ENCODE measurements around the gene SUCO. TPM values are rescaled to one million over a fixed set of nuclear protein-coding genes. Genes with fewer than 3 reads are reported as not detected.

SUCO gene
- total and polyA plus RNA-seq, 2 of the 13 experiments (the other 11 are each of a cell fraction or from before 2014, with no cell fraction given), result 12.6 to 25.5 TPM

DNA sequence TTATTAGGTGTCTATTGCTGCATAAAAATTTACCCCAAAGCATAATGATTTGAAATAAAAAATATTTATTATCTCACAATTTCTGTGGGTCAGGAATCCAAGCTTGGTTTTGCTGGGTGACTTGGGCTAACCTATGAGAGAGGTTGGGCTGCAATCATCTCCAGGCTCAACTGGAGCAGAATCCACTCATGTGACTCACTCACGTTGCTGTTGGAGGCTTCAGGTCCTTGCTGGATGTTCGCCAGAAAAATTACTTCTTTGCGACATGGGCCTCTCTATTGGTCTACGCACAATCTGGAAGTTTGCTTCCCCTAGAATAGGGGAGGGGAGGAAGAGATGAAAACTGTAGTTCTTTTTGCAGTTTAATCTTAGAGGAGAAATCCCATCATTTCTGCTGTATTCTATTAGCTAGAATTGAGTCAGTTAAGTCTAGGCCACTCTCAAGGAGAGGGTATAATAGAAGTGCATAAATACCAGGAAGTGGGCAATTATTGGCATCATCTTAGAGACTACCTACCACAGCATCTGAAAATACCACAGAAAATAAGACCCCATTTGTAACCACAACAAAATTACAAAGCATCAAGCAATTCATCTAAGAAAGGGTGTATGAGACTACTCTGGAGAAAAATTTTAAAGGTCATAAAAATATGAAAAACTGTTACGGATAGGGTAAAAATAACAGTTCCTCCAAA, 120.2 kb downstream of the SUCO start (continued):
- TF ChIP-seq FOXK1 (CRISPR knock-in tag; IDR thresholded peaks at IDR 0.05; ENCODE audit: borderline replicate concordance, low read depth) (no peak), HNRNPL (IDR thresholded peaks at IDR 0.05; ENCODE audit: low read depth, low read length) (no peak), ZNF510 (CRISPR knock-in tag; IDR thresholded peaks at IDR 0.05; ENCODE audit: low read depth) (no peak), ZNF788 (CRISPR knock-in tag; IDR thresholded peaks at IDR 0.05; ENCODE audit: borderline replicate concordance) (no peak), ZNF552 (CRISPR knock-in tag; IDR thresholded peaks at IDR 0.05; ENCODE audit: borderline replicate concordance) (no peak), WIZ (CRISPR knock-in tag; IDR thresholded peaks at IDR 0.05) (no peak), ZNF333 (CRISPR knock-in tag; IDR thresholded peaks at IDR 0.05; ENCODE audit: borderline replicate concordance) (no peak), ZNF44 (CRISPR knock-in tag; IDR thresholded peaks at IDR 0.05) (no peak), ZKSCAN5 (CRISPR knock-in tag; IDR thresholded peaks at IDR 0.05) (no peak), BRD4 (CRISPR knock-in tag; IDR thresholded peaks at IDR 0.05) (no peak), XBP1 (CRISPR knock-in tag; IDR thresholded peaks at IDR 0.05) (no peak)
- TF ChIP-seq, protein P1, sequence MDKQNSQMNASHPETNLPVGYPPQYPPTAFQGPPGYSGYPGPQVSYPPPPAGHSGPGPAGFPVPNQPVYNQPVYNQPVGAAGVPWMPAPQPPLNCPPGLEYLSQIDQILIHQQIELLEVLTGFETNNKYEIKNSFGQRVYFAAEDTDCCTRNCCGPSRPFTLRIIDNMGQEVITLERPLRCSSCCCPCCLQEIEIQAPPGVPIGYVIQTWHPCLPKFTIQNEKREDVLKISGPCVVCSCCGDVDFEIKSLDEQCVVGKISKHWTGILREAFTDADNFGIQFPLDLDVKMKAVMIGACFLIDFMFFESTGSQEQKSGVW (CRISPR knock-in tag; IDR thresholded peaks at IDR 0.05; ENCODE audit: borderline replicate concordance), result no peak
- TF ChIP-seq, protein P2, sequence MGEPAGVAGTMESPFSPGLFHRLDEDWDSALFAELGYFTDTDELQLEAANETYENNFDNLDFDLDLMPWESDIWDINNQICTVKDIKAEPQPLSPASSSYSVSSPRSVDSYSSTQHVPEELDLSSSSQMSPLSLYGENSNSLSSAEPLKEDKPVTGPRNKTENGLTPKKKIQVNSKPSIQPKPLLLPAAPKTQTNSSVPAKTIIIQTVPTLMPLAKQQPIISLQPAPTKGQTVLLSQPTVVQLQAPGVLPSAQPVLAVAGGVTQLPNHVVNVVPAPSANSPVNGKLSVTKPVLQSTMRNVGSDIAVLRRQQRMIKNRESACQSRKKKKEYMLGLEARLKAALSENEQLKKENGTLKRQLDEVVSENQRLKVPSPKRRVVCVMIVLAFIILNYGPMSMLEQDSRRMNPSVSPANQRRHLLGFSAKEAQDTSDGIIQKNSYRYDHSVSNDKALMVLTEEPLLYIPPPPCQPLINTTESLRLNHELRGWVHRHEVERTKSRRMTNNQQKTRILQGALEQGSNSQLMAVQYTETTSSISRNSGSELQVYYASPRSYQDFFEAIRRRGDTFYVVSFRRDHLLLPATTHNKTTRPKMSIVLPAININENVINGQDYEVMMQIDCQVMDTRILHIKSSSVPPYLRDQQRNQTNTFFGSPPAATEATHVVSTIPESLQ (CRISPR knock-in tag; conservative IDR thresholded peaks at IDR 0.05), result no peak
- TF ChIP-seq, protein P3, sequence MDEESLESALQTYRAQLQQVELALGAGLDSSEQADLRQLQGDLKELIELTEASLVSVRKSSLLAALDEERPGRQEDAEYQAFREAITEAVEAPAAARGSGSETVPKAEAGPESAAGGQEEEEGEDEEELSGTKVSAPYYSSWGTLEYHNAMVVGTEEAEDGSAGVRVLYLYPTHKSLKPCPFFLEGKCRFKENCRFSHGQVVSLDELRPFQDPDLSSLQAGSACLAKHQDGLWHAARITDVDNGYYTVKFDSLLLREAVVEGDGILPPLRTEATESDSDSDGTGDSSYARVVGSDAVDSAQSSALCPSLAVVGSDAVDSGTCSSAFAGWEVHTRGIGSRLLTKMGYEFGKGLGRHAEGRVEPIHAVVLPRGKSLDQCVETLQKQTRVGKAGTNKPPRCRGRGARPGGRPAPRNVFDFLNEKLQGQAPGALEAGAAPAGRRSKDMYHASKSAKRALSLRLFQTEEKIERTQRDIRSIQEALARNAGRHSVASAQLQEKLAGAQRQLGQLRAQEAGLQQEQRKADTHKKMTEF (CRISPR knock-in tag; IDR thresholded peaks at IDR 0.05), result no peak

Measured in HepG2 (cell line).